ENCODE data around the gene EPHB2. TPM values are rescaled to one million over a fixed set of nuclear protein-coding genes. Genes with fewer than 3 reads are reported as not detected.

EPHB2 gene
- total and polyA plus RNA-seq, 7 experiments from 2014 or later: 0.27 to 2.2 (median 0.49) TPM; not detected in 3

- Mint-ChIP-seq H3K36me3 (no peaks in the 10 kb centered on the region), H3K27me3 (peaks cover 0 to 24% (median 6%) of the 10 kb centered on the region in 5 donors), H3K9me3 (no peaks in the 10 kb centered on the region), H3K4me1 (no peaks in the 10 kb centered on the region), H3K27ac (no peak overlapping the region), H3K4me3 (no peak overlapping the region)
- H3K27ac ChIP-seq (ENCODE audit: low read depth, low read length): no peak overlapping the region
- no peaks in the 10 kb centered on the region for H3K36me3 ChIP-seq (ENCODE audit: control insufficient read depth in 2 of 3, insufficient read depth in 3 of 3, low read length in 3 of 3)
- no peaks in the 10 kb centered on the region for H3K9me3 ChIP-seq (ENCODE audit: control insufficient read depth in 2 of 3, low read length in 3 of 3)
- ATAC-seq (no peak), DNase-seq (no peak)
- no peak overlapping the region for H3K4me3 ChIP-seq (ENCODE audit: low read length)
- intact Hi-C loops (cut with micrococcal nuclease): no loop called here
- no peaks in the 10 kb centered on the region for H3K4me1 ChIP-seq (ENCODE audit: control insufficient read depth in 2 of 2, insufficient read depth in 2 of 2, low read length in 2 of 2)
- CTCF ChIA-PET: interaction anchor here (0.7 kb wide), 1 partner anchor 18 kb away, joined by 3 read pairs; no protein-coding TSS in a partner anchor
- H3K27me3 ChIP-seq (ENCODE audit: control insufficient read depth in 2 of 2, insufficient read depth in 2 of 2, low read length in 2 of 2): no peaks in the 10 kb centered on the region
- POLR2A ChIA-PET: no interaction called here
Measured at GRCh38 chr1:22826604-22827580, 116.3 kb downstream of the EPHB2 start.

- Histone ChIP-seq H3K27me3 (ENCODE audit: control insufficient read depth in 2 of 2, insufficient read depth in 2 of 2, low read length in 2 of 2) (no peaks in the 10 kb centered on the region), H3K4me1 (ENCODE audit: control insufficient read depth in 2 of 2, insufficient read depth in 2 of 2, low read length in 2 of 2) (no peaks in the 10 kb centered on the region), H3K9me3 (ENCODE audit: control insufficient read depth in 2 of 3, low read length in 3 of 3) (no peaks in the 10 kb centered on the region), H3K4me3 (ENCODE audit: low read length) (no peak overlapping the region), H3K27ac (ENCODE audit: low read depth, low read length) (no peak overlapping the region), H3K36me3 (ENCODE audit: control insufficient read depth in 2 of 3, insufficient read depth in 3 of 3, low read length in 3 of 3) (no peaks in the 10 kb centered on the region)
- H3K27me3 Mint-ChIP-seq: peaks cover 0 to 24% (median 11%) of the 10 kb centered on the region in 5 donors
- no peaks in the 10 kb centered on the region for H3K9me3 Mint-ChIP-seq
- H3K4me3 Mint-ChIP-seq: no peak overlapping the region
- ChIA-PET CTCF (interaction anchor here (0.5 kb wide), 1 partner anchor 575 kb away, joined by 4 read pairs; no protein-coding TSS in a partner anchor), POLR2A (no interaction called here)
- H3K27ac Mint-ChIP-seq: no peak overlapping the region
- H3K4me1 Mint-ChIP-seq: no peaks in the 10 kb centered on the region
- intact Hi-C loops (cut with micrococcal nuclease): no loop called here
- ATAC-seq: no peak
- H3K36me3 Mint-ChIP-seq: no peaks in the 10 kb centered on the region
- no peak for DNase-seq
Measured at GRCh38 chr1:22827666-22828483, 117.2 kb downstream of the EPHB2 start.

GRCh38 chr1:22828484-22829308 lies 118.1 kb downstream of the EPHB2 start:
- ChIA-PET CTCF (interaction anchor here (0.5 kb wide), 1 partner anchor 574 kb away, joined by 4 read pairs; no protein-coding TSS in a partner anchor), POLR2A (no interaction called here)

GRCh38 chr1:22829309-22829989 lies 118.8 kb downstream of the EPHB2 start:
- Histone ChIP-seq H3K36me3 (ENCODE audit: control insufficient read depth in 2 of 3, insufficient read depth in 3 of 3, low read length in 3 of 3) (no peaks in the 10 kb centered on the region), H3K4me1 (ENCODE audit: control insufficient read depth in 2 of 2, insufficient read depth in 2 of 2, low read length in 2 of 2) (no peaks in the 10 kb centered on the region), H3K27me3 (ENCODE audit: control insufficient read depth in 2 of 2, insufficient read depth in 2 of 2, low read length in 2 of 2) (no peaks in the 10 kb centered on the region), H3K9me3 (ENCODE audit: control insufficient read depth in 2 of 3, low read length in 3 of 3) (no peaks in the 10 kb centered on the region), H3K27ac (ENCODE audit: low read depth, low read length) (no peak overlapping the region), H3K4me3 (ENCODE audit: low read length) (no peak overlapping the region)
- Mint-ChIP-seq H3K36me3 (no peaks in the 10 kb centered on the region), H3K4me1 (no peaks in the 10 kb centered on the region), H3K27me3 (peaks cover 2 to 20% (median 11%) of the 10 kb centered on the region in 5 donors), H3K27ac (no peak overlapping the region), H3K4me3 (no peak overlapping the region), H3K9me3 (no peaks in the 10 kb centered on the region)
- no peak for ATAC-seq
- POLR2A ChIA-PET: no interaction called here
- CTCF ChIA-PET: no interaction called here
- no peak for DNase-seq
- intact Hi-C loops (cut with micrococcal nuclease): no loop called here

More at GRCh38 chr1:22828484-22829308, 118.1 kb downstream of the EPHB2 start:
- Mint-ChIP-seq H3K27me3 (peaks cover 2 to 24% (median 11%) of the 10 kb centered on the region in 5 donors), H3K4me3 (no peak overlapping the region), H3K4me1 (no peaks in the 10 kb centered on the region), H3K36me3 (no peaks in the 10 kb centered on the region), H3K27ac (no peak overlapping the region), H3K9me3 (no peaks in the 10 kb centered on the region)
- H3K36me3 ChIP-seq (ENCODE audit: control insufficient read depth in 2 of 3, insufficient read depth in 3 of 3, low read length in 3 of 3): no peaks in the 10 kb centered on the region
- no peak overlapping the region for H3K4me3 ChIP-seq (ENCODE audit: low read length)
- no peaks in the 10 kb centered on the region for H3K4me1 ChIP-seq (ENCODE audit: control insufficient read depth in 2 of 2, insufficient read depth in 2 of 2, low read length in 2 of 2)
- ATAC-seq (no peak), DNase-seq (no peak)
- H3K27me3 ChIP-seq (ENCODE audit: control insufficient read depth in 2 of 2, insufficient read depth in 2 of 2, low read length in 2 of 2): no peaks in the 10 kb centered on the region
- no peak overlapping the region for H3K27ac ChIP-seq (ENCODE audit: low read depth, low read length)
- intact Hi-C loops (cut with micrococcal nuclease): no loop called here
- no peaks in the 10 kb centered on the region for H3K9me3 ChIP-seq (ENCODE audit: control insufficient read depth in 2 of 3, low read length in 3 of 3)

GRCh38 chr1:22830041-22830566 lies 119.5 kb downstream of the EPHB2 start:
- ChIA-PET POLR2A (no interaction called here), CTCF (no interaction called here)
- Histone ChIP-seq H3K4me1 (ENCODE audit: control insufficient read depth in 2 of 2, insufficient read depth in 2 of 2, low read length in 2 of 2) (no peaks in the 10 kb centered on the region), H3K4me3 (ENCODE audit: low read length) (no peak overlapping the region), H3K27ac (ENCODE audit: low read depth, low read length) (no peak overlapping the region), H3K9me3 (ENCODE audit: control insufficient read depth in 2 of 3, low read length in 3 of 3) (no peaks in the 10 kb centered on the region), H3K36me3 (ENCODE audit: control insufficient read depth in 2 of 3, insufficient read depth in 3 of 3, low read length in 3 of 3) (no peaks in the 10 kb centered on the region), H3K27me3 (ENCODE audit: control insufficient read depth in 2 of 2, insufficient read depth in 2 of 2, low read length in 2 of 2) (no peaks in the 10 kb centered on the region)
- ATAC-seq (no peak), DNase-seq (no peak)
- no peaks in the 10 kb centered on the region for H3K4me1 Mint-ChIP-seq
- H3K9me3 Mint-ChIP-seq: no peaks in the 10 kb centered on the region
- no peak overlapping the region for H3K4me3 Mint-ChIP-seq
- intact Hi-C loops (cut with micrococcal nuclease): no loop called here
- peaks cover 2 to 20% (median 11%) of the 10 kb centered on the region in 5 donors for H3K27me3 Mint-ChIP-seq
- no peak overlapping the region for H3K27ac Mint-ChIP-seq
- no peaks in the 10 kb centered on the region for H3K36me3 Mint-ChIP-seq

Data from naive thymus-derived CD4-positive, alpha-beta T cell (primary cell).